HG03159 (cell line): Measurements from ENCODE around the gene RIMS4.

ENCODE experiments used
- ATAC-seq: cut with Tn5 transposase; IDR thresholded peaks from one replicate; pipeline ENCODE4 v1.9.1; 2021; ENCODE audit warnings: mild to moderate bottlenecking, moderate library complexity; ENCODE audit not compliant: unreplicated experiment

The RIMS4 gene

DNA sequence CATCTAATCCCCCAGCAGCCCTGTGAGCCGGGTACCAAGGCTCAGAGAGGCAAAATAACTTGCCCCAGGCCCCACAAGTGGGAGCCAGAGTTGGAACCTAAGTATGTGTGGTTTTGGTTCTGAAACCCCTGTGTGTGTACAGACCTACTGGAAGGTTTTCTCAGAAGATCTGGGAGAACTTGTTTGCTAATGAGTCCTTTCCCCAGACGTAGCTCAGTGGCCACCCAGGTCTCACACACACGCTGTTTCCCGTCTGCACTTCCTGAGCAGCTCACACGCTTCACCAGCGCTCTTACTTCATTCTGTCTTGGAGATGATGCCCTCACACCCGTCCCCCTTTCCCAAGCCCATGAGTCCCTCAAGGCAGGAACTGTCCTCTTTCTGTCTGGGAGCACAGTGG, 87.0 kb downstream of the RIMS4 start:
- ATAC-seq: no peak

DNA sequence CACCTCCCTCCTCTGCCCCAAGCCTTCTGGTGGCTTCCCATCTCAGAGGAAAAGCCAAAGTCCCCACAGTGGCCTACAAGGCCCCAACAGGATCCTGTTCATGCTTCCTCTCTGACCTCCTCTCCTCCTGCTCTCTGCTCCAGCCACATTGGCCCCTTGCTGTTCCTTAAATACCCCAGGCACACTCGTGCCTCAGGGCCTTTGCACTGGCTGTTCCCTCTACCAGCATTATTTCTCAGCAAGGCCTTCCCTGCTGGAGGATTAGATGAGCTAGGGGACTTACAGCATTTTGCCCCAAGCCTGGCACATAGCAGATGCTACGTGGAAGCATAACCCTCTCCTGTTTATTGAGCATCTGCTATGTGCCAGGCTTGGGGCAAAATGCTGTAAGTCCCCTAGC, 87.4 kb downstream of the RIMS4 start:
- no peak for ATAC-seq

DNA sequence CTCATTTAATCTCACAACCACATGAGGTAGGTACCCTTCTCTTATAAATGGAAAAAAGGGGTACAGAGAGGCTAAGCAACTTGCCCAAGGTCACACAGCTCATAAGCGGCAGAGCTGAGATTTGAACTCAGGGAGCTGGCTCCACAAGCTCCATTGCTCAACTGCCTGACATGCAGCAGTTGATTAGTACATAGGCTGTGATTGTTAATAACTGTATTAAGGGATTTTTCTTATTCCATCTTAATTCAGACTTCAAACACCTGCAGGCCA, 88.6 kb downstream of the RIMS4 start:
- ATAC-seq: no peak

DNA sequence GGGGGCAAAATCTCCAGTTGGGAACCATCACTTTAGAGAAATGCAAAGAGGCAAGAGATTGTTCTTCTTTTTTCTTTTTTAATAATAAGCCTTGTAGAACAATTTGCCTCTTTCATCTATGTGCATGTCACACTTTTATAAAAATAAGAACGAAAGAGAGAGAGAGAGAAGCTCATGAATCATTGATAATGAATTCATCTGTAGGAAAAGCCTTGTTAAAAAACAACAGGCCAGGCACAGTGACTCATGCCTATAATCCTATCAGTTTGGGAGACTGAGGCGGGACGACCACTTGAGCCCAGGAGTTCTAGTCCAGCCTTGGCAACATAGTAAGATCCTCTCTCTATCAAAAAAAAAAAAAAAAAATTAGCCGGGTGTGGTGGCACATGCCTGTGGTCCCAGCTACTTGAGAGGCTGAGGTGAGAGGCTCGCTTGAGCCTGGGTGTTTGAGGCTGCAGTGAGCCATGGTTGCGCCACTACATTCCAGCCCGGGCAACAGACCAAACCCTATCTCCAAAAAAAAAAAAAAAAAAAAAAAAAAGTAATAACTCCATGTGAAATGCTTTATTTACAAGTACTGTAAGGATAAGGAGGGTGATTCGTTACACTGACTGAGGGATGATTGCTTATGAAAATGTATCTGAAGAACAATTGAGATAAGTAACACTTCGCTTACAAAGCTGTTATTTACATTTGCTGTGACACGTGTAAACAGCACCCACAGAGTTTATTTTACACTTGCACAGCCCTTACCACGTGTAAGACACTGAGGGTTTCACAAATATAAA, 89.2 kb downstream of the RIMS4 start:
- no peak for ATAC-seq

DNA sequence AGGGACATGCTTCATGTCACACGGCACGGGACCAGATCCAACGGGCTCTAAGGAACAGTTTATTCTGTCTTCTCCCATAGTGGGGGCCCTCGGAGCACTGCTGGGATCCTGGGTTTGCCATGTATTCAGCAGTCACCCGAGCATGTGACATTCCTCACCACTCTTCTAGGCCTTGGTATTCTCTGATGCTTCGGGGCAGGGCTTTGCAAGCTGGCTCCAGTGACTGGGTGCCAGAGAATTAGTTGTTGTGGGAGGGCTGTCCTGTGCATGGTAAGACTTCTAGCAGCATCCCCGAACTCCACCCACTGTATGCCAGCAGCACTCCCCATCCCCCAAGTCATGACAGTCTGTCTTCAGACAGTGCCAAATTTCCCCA, 89.7 kb downstream of the RIMS4 start:
- no peak for ATAC-seq

DNA sequence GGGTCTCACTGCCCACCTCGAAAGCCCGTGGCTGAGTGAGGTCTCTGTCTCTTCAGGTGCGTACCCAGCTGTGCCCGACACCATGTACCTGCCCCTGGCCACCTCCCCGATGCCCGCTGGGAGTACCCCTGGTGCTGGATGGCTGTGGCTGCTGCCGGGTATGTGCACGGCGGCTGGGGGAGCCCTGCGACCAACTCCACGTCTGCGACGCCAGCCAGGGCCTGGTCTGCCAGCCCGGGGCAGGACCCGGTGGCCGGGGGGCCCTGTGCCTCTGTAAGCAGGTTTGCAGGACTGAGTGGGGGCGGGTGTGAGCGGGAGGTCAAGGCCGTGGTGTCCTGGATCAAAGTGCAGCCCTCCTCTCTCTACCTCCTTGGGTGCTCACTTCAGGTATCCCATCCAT, 90.5 kb downstream of the RIMS4 start:
- no peak for ATAC-seq

DNA sequence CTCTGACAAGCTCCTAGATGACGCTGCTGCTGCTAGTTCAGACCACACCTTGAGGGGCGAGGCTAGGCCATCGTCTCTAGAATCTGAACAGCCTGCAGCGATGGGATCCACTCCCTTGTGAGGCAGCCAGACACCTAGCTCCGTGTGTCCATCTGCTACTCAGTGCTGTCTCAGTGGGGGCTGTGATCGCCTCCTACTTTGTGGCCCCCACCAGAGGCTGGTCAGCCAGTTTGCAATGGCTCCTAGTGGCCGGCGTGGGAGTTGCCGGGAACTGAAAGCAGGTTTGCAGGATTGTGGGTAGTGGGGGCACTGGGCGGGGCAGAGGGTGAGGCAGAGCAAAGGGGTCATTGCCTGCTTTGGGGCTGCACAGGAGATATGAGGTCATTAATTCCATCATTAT, 92.4 kb downstream of the RIMS4 start:
- no peak for ATAC-seq

DNA sequence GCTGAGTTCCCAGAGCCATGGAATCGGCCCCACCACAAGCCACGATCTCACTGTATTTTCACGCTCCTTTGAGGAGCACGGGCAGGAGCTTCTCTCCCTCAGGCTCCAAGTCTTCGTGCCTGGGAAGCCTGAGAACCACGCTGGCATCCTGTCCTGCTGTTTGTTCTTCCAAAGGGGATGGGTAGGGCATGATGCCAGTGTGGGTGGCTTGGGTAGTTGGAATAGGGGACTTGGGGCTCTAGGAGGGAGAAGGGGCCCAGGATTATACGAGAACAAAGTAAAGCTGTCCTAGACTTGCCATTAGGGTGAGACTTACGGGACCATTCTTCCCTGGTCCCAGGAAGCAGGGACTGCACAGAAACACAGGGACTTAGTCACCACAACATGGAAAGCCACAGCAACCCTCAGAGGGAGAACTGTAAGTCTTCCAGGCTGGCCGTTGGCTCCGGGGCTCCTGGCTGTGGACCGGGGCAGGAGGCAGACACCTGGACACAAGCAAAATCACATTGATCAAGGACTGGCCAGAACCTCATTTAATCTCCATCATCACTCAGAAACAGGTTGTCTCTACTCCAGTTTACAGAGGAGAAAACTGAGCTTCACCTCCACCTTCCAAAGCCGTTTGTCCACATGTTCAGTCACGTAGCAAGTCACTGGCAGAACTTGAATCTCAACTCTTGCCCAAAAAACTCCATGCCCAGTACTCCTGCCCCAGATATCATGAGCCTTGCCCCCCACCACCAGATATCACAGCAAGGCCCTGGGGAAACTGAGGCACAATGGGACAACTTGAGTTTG, 93.8 kb downstream of the RIMS4 start:
- ATAC-seq: no peak

DNA sequence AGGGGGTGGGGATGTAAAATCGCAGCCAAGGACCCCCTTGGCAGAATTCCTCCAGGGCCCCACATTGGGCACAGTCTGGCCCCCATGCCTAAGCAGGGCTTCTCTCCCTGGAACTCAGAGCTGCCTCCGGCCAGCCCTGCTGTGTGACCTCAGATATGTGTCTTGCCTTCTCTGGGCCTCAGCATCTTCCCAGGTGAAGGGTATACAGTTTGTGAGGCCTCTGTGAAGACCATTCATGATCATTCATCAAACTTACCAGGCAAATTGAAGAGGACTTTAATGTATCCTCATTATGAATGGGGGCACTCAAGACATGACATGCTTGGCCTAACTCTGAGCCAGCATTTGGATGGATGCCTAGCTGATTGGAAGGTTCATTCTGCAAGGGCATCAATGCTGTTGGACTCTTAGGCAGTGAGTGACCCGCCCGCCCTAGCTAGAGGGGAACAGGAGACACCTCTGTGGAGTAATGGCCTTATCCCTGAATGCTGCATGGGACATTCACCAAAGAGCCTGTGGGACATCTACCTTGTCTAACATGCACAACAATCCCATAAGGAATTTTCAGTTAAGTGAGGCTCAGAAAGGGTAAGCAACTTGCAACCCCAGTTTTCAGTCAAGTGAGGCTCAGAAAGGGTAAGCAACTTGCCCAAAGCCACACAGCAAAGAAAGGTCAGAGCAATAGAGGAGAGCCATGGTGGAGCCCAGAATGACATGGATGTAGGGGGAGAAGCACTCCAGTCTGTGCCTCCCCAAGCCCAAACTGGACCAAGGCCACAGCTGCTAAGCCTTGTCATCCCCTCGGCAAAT, 94.6 kb downstream of the RIMS4 start:
- ATAC-seq: no peak

DNA sequence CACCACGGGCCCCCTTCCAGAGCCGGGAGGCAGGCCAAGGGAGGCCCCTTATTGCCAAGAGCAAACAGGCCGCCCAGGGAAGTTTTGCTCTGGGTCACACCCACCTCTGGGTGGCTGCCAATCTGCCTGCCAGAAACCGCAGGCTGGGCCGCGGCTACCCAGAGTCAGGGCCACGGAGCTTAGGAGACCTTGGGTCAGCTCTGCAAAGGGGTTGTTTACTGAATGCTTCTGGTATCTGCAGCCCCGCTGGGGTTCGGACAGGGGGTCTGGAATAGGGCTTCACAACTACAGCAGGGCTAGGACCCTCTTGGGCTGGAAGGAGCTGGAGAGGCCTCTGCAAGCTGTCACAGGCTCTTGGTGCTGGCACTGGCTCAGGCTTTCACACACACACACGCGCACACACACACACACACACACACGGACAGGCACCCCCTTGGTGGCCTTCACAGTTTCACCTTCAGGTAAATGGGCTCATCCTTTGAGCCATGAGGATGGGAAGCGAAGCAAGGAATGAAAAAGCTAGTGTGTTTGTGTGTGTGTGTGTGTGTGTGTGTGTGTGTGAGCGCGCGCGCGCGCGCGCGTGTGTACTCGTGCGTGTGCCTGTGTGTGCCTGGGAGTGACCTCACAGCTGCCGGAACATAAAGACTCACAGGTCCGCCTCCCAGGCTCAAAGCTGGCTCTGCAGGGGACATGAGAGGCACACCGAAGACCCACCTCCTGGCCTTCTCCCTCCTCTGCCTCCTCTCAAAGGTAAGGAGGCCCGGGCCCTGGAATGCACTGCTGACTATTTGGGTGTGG, 95.4 kb downstream of the RIMS4 start, which contains the start of gene CCN5:
CCN5 (plus strand) TSS at position 669 of the 798 bp plus-strand sequence; CDS start at position 691, 22 bp downstream.
- ATAC-seq: no peak

DNA sequence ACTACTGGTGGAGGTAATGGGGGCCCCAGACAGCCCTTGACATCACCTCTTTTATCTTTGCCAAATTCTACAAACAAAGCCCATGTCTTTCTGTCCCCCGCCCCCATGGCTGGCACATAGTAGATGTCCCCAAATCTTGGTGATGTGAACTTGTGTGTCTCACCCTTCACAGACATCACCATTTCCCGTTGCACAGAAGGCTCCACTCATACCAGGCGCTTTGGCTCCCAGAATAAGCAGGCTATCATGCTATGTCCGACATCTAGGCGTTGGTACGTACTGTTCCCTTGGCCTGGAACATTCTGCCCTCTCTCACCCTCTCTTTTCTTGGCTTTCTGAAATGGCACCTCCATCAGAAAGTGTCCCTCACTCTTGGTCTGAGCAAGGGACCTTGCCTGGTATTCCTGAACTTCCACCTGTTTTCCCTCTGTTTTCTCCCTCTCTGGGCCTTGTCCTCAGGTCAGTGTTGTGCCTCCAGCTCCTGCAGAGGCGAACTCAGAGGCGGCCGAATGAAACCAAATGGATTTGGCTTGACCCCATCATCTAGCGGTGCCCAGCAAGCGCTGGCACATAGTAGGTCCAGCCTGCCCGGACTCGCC, 96.1 kb downstream of the RIMS4 start:
- ATAC-seq: no peak

DNA sequence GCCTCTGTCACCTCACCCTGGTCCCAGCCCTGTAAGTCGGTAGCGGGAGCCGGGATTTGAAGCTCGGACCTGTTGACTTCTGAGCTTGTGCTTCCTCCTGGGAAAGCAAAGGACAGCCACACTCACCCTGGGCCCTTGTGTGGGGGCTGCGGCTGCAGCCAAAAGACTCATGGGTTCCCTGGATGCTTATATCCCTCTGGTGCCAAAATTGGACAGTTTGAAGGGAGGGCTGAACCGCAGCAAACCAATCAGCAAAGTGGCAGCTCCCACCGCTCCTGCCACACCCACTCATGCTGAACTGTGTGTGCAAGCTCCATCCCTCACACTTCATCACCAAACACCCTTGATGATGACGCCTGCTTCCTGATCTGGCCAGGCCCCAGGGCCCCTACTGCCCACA, 99.1 kb downstream of the RIMS4 start:
- no peak for ATAC-seq

DNA sequence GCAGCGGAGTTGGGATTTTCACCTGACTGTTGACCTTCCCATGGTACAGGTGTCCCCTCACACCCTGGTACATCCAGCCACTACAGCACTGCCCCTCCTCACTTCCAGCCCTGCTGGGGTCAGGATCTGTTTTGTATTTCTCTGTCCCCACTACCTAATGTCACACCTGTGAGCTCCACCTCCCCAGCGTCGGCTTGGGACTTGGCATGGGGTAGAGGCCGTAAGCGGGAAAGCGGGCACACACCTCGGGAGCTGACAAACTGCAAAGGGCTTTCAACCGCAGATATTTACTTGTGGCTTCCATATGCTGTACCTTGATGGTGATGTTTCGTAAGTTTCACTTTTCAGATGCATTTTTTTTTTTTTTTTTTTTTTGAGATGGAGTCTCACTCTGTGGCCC, 100.5 kb downstream of the RIMS4 start:
- no peak for ATAC-seq

DNA sequence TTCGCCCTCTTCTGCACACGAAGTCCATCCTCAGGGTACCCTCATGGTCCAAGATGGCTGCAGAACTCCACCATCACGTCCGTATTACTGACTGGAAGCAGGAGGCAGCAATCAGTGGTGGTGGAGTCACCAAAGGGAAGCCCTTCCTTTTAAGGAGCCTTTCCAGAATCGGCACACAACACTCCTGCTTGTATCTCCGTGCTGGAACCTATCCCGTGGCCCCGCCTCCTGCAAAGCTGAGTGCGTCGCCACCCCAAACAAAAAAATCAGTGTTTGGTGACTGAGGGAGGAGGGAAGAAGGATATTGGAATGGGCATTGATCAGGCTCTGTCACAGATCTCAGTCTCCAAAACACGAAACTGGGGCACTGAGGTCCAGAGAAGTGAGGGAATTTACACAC, 101.0 kb downstream of the RIMS4 start:
- ATAC-seq: no peak

DNA sequence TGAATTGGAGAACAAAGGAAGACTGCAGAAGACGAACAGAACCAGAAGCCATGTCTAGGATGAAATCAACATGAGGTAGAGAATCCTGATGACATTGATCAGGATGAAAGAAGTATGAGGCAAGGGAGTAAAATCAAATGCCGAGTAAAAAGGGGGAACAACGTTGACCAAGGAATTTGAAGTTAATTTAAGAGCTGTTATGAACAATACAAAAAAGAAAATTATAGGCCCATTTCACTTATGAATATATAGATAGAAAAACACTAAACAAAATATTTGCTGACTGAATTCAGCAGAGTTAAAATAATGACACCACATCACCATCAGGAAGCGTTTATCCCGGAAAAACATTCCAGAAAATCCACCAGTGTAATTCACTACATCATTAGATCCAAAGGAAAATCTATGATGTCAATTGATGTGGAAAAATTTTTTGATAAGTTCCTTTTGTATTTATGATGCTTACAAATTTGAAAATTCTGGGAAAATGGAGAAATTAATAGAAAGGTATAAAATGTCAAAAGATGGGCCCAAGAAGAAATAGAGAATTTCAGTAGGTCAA, 103.2 kb downstream of the RIMS4 start:
- ATAC-seq: no peak

DNA sequence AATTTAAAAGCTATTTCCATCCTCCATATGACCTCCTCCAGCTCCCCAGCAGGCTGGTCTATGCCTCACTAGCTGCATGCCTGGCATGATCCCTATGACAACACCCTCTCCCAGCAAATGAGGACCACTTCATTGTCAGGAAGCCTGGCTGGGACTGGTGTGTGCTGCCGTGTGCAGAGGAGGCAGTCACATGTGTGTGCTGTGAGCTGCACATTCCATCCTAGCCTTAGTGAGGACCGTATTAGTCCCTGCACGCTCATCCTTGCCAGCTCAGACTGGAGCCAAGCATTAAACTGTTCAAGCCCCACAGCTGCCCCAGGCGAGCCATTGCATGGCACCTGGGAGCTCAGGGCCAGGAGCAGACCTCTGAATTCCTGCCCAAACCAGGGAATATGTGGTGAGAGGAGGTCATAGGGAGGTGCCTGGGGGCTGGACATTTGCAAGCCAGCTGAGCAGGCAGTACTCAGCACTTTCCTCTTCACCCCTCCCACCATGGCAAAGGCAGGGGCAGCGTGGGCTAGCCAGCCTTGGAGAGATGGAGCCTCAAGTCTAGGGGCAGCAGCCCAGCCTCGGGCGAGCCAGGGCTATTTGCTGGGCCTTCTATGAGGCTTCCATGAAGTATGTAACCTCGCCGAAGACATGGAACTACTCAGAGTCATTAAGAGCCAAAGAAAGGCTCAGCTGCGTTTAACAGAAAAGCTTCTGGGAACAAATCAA, 103.9 kb downstream of the RIMS4 start:
- ATAC-seq: no peak

DNA sequence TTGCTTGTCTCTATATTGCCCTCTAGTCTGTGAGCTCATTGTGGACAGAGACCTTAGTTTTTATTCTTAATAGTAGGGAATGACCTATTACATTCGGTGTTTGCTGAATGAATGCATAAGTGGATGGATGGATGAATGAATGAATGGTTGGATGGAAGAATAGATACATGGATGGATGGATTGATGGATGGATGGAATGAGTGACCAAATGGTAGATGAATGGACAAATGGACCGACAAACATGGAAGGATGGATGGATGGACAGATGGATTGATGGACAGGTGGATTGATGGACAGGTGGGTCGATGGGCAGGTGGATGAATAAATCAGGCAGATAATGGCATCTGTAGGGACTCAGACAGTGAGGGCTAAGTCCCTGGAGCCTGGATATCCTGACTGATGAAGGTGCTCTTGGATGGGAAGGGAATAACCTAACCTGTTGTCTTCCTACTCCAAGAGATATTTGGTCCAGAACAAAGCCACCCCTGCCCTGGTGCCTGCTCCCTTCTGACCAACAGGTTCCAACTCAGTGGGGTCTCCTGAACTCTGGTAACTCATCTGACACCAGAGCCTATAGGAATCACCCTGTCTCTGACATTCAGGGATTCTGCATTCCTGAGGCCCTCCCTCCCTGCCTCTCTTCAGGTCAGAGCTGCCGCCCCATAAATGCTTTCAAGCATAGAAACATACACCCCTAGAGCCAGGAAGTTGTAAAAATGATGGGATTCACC, 104.8 kb downstream of the RIMS4 start:
- no peak for ATAC-seq

DNA sequence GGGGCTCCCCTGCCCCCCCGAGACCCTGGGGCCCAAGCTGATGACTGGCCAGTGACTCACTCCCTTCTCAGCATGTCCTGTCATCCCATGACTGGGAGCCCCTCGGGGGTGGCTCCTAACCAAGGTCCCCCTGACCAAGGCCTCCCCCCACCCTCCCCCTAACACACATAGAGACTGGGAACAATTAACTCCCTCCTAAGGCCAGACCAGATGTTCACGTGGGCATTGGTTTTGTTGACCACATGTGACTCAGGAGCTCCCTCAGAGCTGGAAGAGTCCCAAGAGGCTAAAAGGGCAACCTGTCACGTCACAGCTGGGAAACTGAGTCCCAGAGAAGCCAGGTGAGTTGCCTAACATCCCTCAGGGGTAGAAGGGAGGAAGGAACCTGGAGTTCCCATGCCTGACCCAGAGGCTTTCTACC, 105.8 kb downstream of the RIMS4 start:
- no peak for ATAC-seq

DNA sequence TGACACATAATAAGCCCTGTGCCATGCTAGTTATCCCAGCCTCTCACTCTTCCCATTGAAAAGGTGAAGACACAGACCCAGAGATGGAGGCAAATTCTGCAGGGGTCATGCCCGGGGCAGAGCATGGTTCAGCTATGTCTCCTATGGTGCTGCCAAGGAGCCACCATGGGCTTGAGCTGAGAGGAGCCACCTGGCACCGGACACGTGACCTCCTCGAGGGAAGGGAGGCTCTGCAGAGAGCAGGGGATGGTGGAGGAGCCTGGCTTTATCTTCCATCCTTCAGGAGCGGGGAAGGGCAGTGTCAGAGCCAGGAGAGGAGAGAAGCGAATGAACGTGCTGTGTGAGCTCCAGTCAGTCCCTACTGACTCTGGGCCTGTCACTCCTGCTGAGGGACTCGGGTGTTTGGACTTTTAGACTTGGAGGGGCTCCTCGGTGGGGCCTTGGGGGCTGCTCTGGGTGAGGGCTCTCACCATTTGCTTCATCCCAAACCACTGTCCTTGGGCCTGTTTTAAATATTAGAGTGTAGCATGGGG, 106.3 kb downstream of the RIMS4 start:
- no peak for ATAC-seq
